AG04449 (cell line): ENCODE measurements around the gene LEAP2.

Source experiments
- CTCF ChIA-PET: fragments of 350-600 bp; formaldehyde crosslinking; extraction: SDS; loops from one replicate; lab custom pipeline; 2021; ENCODE audit warnings: antibody characterized with exemption; lab: Yijun Ruan, JAX
- POLR2A ChIA-PET: fragments of 400-600, 350-600 bp; formaldehyde crosslinking; extraction: SDS; loops from one replicate; lab custom pipeline; 2020; ENCODE audit warnings: antibody characterized with exemption, inconsistent platforms; lab: Yijun Ruan, JAX
- DNase-seq: peaks from one replicate; pipeline ENCODE4 v3.0.0-alpha.2; 2010; ENCODE audit warnings: low read depth, low spot score
- H3K4me3 ChIP-seq: 2 replicates; pipeline ENCODE4 v1.5.1; 2011; ENCODE audit warnings: low read depth, mild to moderate bottlenecking, control low read depth, low read length
- CTCF ChIP-seq: IDR thresholded peaks from one replicate; pipeline ENCODE4 v1.5.1; 2011; ENCODE audit warnings: mild to moderate bottlenecking, moderate library complexity, low read length, control low read depth, inconsistent platforms; ENCODE audit not compliant: insufficient read depth; ENCODE audit errors: missing control alignments

Gene LEAP2

GRCh38 chr5:132873119-132873929 lies at the start of gene LEAP2:
Gene LEAP2 (plus strand): TSS chr5:132873668. CDS start chr5:132873695, 27 bp downstream.
- TF ChIP-seq CTCF: no peak
- ChIA-PET CTCF (interaction anchor here (0.9 to 3.4 kb wide), 4 partner anchors 9 to 487 kb away, joined by 3 to 25 read pairs (median 8); no protein-coding TSS in a partner anchor), POLR2A (no interaction called here)
- H3K4me3 ChIP-seq: no peak within 1 kb of the TSS
- DNase-seq: no peak

GRCh38 chr5:132824426-132824825 lies 49.0 kb upstream of the LEAP2 start:
- DNase-seq: no peak
- POLR2A ChIA-PET: no interaction called here
- H3K4me3 ChIP-seq: no peak overlapping the region
- CTCF ChIA-PET: interaction anchor here (1.1 to 14.0 kb wide), 5 partner anchors 6 to 73 kb away, joined by 3 to 317 read pairs (median 7); partner anchors contain the start of genes CCNI2 and SOWAHA
- no peak for TF ChIP-seq CTCF

- H3K4me3 ChIP-seq: no peak overlapping the region
- TF ChIP-seq CTCF: no peak
- no peak for DNase-seq
- ChIA-PET POLR2A (no interaction called here), CTCF (interaction anchor here (1.1 to 14.0 kb wide), 6 partner anchors 7 to 74 kb away, joined by 3 to 317 read pairs (median 5); partner anchors contain the start of genes CCNI2 and SOWAHA)
Observed at GRCh38 chr5:132825033-132825833, 48.2 kb upstream of the LEAP2 start.

GRCh38 chr5:132825834-132826391 lies 47.6 kb upstream of the LEAP2 start:
- no peak for TF ChIP-seq CTCF
- CTCF ChIA-PET: interaction anchor here (0.9 to 14.0 kb wide), 6 partner anchors 8 to 440 kb away, joined by 3 to 317 read pairs (median 5); partner anchors contain the start of genes CCNI2 and SOWAHA
- no peak for DNase-seq
- POLR2A ChIA-PET: no interaction called here
- H3K4me3 ChIP-seq: no peak overlapping the region

- DNase-seq: no peak
- ChIA-PET POLR2A (no interaction called here), CTCF (interaction anchor here (0.7 to 14.0 kb wide), 11 partner anchors 8 to 441 kb away, joined by 3 to 317 read pairs (median 7); partner anchors contain the start of genes CCNI2, GDF9, SOWAHA and UQCRQ)
- H3K4me3 ChIP-seq: no peak overlapping the region
- TF ChIP-seq CTCF: no peak
Observed at GRCh38 chr5:132826424-132827082, 46.9 kb upstream of the LEAP2 start.
